ENCODE data around the gene CLASP1. TPM values are rescaled to one million over a fixed set of nuclear protein-coding genes. Genes with fewer than 3 reads are reported as not detected.
"Not testable (repeated sequence)": the region's sequence is repeated elsewhere in the genome, so short reads cannot be mapped to it uniquely, and the experiment has no call there.

Gene CLASP1
- total and polyA plus RNA-seq, 2 experiments from 2014 or later, result 20.1 to 37.4 TPM

GRCh38 chr2:121695171-121695451, 45.8 kb upstream of the CLASP1 start:
- H3K9me3 ChIP-seq (ENCODE audit: low read depth), result no peaks in the 10 kb centered on the region
- no peak for DNase-seq
- no peak overlapping the region for H3K4me3 ChIP-seq
- H2AFZ ChIP-seq, result no peak overlapping the region
- TF ChIP-seq EZH2 (IDR thresholded peaks at IDR 0.05; ENCODE audit: insufficient read depth, poor library complexity, severe bottlenecking) (no peak), EZH2phosphoT487 (IDR thresholded peaks at IDR 0.05; ENCODE audit: insufficient read depth, low read depth) (no peak)
- H4K20me1 ChIP-seq (ENCODE audit: insufficient read depth), result no peaks in the 10 kb centered on the region
- no peak overlapping the region for H3K4me2 ChIP-seq (ENCODE audit: unreplicated experiment)
- H3K9me2 ChIP-seq (ENCODE audit: insufficient read depth), result no peaks in the 10 kb centered on the region
- no peaks in the 10 kb centered on the region for H3K36me3 ChIP-seq (ENCODE audit: low read depth)
- no peaks in the 10 kb centered on the region for H3K79me2 ChIP-seq (ENCODE audit: insufficient read depth)
- 62 to 68% methylated on average over 2 of the region's 2 CpGs for WGBS, 2 experiments (ENCODE audit: low coverage in 1 of 2, low lambda C conversion rate in 2 of 2, missing lambda C conversion rate in 2 of 2)
- peaks cover 7% of the 10 kb centered on the region for H3K4me1 ChIP-seq (ENCODE audit: insufficient read depth)
- H3F3A ChIP-seq (ENCODE audit: insufficient read depth), result 0 out of 2 replicates have a peak, but pooled peaks cover 6% of the 10 kb centered on the region
- H3K27me3 ChIP-seq (replicated peaks; ENCODE audit: insufficient read depth), result no peaks in the 10 kb centered on the region
- in situ Hi-C loops (cut with MboI), result no loop called here
- H3K27ac ChIP-seq, result no peak overlapping the region
- no peak overlapping the region for H3K9ac ChIP-seq

DNA sequence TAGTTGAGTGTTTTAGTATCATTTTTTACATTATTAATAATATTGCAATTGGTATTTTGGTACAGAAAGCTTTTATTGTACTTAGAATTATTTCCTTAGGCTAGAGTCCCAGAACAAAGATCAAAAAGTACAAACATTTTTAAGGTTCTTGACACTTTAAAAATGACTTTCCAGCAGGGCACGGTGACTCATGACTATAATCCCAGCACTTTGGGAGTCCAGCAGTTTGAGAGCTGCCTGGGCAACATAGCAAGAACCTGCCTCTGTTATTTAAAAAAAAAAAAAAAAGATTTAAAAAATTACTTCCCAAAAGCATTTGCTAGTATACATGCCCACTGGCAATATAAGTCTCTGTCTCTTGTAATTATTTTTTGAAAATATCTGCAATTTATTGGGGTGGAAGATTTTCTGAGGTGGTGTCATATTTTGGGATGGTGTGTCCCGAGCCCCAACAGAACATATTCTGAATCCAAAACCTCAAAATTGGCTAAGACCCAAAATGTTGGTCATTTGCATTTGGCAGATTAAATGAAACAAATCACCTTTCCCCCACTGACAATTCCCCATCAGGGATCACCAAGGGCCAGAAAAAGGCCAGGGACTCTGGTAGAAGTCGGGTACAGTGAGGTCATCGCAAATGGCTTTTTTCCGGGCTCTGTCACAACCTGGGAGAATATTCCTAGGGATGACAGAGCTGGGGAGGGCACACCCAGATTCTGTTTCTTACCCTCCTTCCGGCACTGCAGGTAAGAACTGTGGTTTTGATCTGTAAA, 45.3 kb upstream of the CLASP1 start:
- H2AFZ ChIP-seq, result no peak overlapping the region
- DNase-seq, result peak; percentile 62
- H3K4me2 ChIP-seq (ENCODE audit: unreplicated experiment), result no peak overlapping the region
- H3K27ac ChIP-seq, result no peak overlapping the region
- H3K36me3 ChIP-seq (ENCODE audit: low read depth), result no peaks in the 10 kb centered on the region
- H3K9me2 ChIP-seq (ENCODE audit: insufficient read depth), result no peaks in the 10 kb centered on the region
- 0 out of 2 replicates have a peak, but pooled peaks cover 6% of the 10 kb centered on the region for H3F3A ChIP-seq (ENCODE audit: insufficient read depth)
- H4K20me1 ChIP-seq (ENCODE audit: insufficient read depth), result no peaks in the 10 kb centered on the region
- H3K4me1 ChIP-seq (ENCODE audit: insufficient read depth), result peaks cover 4% of the 10 kb centered on the region
- H3K9me3 ChIP-seq (ENCODE audit: low read depth), result no peaks in the 10 kb centered on the region
- no peak overlapping the region for H3K4me3 ChIP-seq
- WGBS, 2 experiments (ENCODE audit: low coverage in 1 of 2, low lambda C conversion rate in 2 of 2, missing lambda C conversion rate in 2 of 2), result 59 to 64% methylated on average over 6 of the region's 6 CpGs
- no peak overlapping the region for H3K9ac ChIP-seq
- H3K27me3 ChIP-seq (replicated peaks; ENCODE audit: insufficient read depth), result no peaks in the 10 kb centered on the region
- TF ChIP-seq EZH2phosphoT487 (IDR thresholded peaks at IDR 0.05; ENCODE audit: insufficient read depth, low read depth), result no peak
- TF ChIP-seq EZH2 (IDR thresholded peaks at IDR 0.05; ENCODE audit: insufficient read depth, poor library complexity, severe bottlenecking), result no peak
- no peaks in the 10 kb centered on the region for H3K79me2 ChIP-seq (ENCODE audit: insufficient read depth)
- in situ Hi-C loops (cut with MboI), result no loop called here

DNA sequence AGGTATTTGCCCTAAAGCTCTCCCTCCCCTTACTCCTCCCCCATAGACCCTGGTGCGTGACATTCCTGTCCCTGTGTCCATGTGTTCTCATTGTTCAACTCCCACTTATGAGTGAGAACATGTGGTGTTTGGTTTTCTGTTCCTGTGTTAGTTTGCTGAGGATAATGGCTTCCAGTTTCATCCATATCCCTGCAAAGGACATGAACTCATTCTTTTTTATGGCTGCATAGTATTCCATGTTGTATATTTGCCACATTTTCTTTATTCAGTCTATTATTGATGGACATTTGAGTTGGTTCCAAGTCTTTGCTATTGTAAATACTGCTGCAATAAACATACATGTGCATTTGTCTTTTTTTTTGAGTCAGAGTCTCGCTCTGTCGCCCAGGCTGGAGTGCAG, 41.3 kb upstream of the CLASP1 start:
- H3K4me3 ChIP-seq; H3K9ac ChIP-seq; DNase-seq; H3K4me1 ChIP-seq (ENCODE audit: insufficient read depth); in situ Hi-C loops (cut with MboI); H3K4me2 ChIP-seq (ENCODE audit: unreplicated experiment); H4K20me1 ChIP-seq (ENCODE audit: insufficient read depth); H3K36me3 ChIP-seq (ENCODE audit: low read depth); H3K27me3 ChIP-seq (replicated peaks; ENCODE audit: insufficient read depth); H3K27ac ChIP-seq; H3K79me2 ChIP-seq (ENCODE audit: insufficient read depth); H2AFZ ChIP-seq; H3K9me3 ChIP-seq (ENCODE audit: low read depth); H3K9me2 ChIP-seq (ENCODE audit: insufficient read depth); H3F3A ChIP-seq (ENCODE audit: insufficient read depth): not testable (repeated sequence)
- WGBS, 2 experiments (ENCODE audit: low coverage in 1 of 2, low lambda C conversion rate in 2 of 2, missing lambda C conversion rate in 2 of 2), result 88 to 98% methylated on average over 3 of the region's 3 CpGs

GRCh38 chr2:121690095-121690494, 40.8 kb upstream of the CLASP1 start:
- no peaks in the 10 kb centered on the region for H3K9me3 ChIP-seq (ENCODE audit: low read depth)
- no peaks in the 10 kb centered on the region for H3K36me3 ChIP-seq (ENCODE audit: low read depth)
- H3K4me3 ChIP-seq, result no peak overlapping the region
- in situ Hi-C loops (cut with MboI), result no loop called here
- 71 to 72% methylated on average over 6 of the region's 6 CpGs for WGBS, 2 experiments (ENCODE audit: low coverage in 1 of 2, low lambda C conversion rate in 2 of 2, missing lambda C conversion rate in 2 of 2)
- peak; percentile 28 for DNase-seq
- no peak overlapping the region for H3K9ac ChIP-seq
- H3K9me2 ChIP-seq (ENCODE audit: insufficient read depth), result no peaks in the 10 kb centered on the region
- H3K79me2 ChIP-seq (ENCODE audit: insufficient read depth), result no peaks in the 10 kb centered on the region
- no peaks in the 10 kb centered on the region for H3K27me3 ChIP-seq (replicated peaks; ENCODE audit: insufficient read depth)
- H3K27ac ChIP-seq, result no peak overlapping the region
- no peak overlapping the region for H2AFZ ChIP-seq
- H3K4me2 ChIP-seq (ENCODE audit: unreplicated experiment), result no peak overlapping the region
- no peaks in the 10 kb centered on the region for H4K20me1 ChIP-seq (ENCODE audit: insufficient read depth)
- H3F3A ChIP-seq (ENCODE audit: insufficient read depth), result 0 out of 2 replicates have a peak, but pooled peaks cover 6% of the 10 kb centered on the region
- TF ChIP-seq EZH2 (IDR thresholded peaks at IDR 0.05; ENCODE audit: insufficient read depth, poor library complexity, severe bottlenecking) (no peak), EZH2phosphoT487 (IDR thresholded peaks at IDR 0.05; ENCODE audit: insufficient read depth, low read depth) (no peak)
- H3K4me1 ChIP-seq (ENCODE audit: insufficient read depth), result 0 out of 2 replicates have a peak, but pooled peaks cover 3% of the 10 kb centered on the region

All from GM23248 (cell line).